Measurements from ENCODE around the gene ARHGEF9.

- TF ChIP-seq CTCF (IDR thresholded peaks at IDR 0.05) (no peak), POLR2A (IDR thresholded peaks at IDR 0.05) (no peak)
Observed at GRCh38 chrX:63784902-63785707, at the start of gene ARHGEF9.

Measured in uterus (tissue), 2 donors.